ENCODE data around the gene SH3GL1.

The SH3GL1 gene
- total RNA-seq = 32.0 to 36.5 reads per million in 2 donors

GRCh38 chr19:4400135-4400936 is at the start of gene SH3GL1:
Gene SH3GL1, minus strand, starts transcription at chr19:4400547. Its CDS starts 179 bp downstream, at chr19:4400368.
- DNase-seq = peak; percentile 89

DNA sequence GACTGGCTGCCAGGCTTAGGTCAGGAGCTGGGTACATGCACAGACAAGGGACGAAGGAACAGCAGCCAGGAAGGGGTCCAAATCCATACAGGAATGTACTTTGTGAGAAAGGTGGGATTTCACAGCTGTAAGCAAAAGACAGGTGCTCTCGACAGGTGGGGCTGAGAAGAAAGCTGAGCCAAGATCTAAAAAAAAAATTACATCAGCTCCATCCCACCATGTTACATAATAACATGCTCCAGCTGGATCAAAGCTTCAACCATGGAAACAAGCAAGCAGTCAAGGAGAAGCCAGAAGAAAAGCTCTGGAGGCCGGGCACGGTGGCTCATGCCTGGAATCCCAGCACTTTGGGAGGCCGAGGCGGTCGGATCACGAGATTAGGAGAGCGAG is 49.3 kb upstream of the SH3GL1 start:
- no peak for DNase-seq

DNA sequence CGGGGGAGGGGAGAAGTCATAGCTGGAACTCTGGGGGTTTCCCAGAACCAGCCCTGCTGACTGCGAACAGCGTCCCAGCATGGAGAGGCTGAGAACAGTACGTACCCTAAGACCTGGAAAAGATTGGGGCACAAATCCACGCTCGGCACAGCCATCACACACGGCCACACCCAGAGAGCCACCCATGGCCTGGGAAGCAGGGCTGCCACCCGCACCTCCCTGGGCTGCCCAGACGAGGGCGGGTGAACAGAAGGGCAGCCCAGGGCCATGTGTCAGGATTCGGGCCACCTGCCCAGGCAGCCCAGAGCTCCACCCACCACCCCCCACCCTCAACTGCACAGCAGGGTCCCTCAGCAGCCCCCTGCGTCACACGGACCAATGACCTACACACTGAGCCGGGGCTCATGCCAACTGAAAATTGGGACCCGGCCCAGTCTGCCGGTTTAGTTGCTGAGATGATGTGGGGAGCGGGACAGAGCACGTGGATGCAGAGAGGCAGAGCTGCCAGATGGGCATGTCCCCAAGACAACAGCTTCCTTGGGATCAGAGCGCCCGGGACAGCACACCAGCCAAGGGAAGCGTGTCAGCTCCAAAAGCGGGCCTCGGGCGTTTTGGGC is 48.8 kb upstream of the SH3GL1 start:
- DNase-seq = no peak

DNA sequence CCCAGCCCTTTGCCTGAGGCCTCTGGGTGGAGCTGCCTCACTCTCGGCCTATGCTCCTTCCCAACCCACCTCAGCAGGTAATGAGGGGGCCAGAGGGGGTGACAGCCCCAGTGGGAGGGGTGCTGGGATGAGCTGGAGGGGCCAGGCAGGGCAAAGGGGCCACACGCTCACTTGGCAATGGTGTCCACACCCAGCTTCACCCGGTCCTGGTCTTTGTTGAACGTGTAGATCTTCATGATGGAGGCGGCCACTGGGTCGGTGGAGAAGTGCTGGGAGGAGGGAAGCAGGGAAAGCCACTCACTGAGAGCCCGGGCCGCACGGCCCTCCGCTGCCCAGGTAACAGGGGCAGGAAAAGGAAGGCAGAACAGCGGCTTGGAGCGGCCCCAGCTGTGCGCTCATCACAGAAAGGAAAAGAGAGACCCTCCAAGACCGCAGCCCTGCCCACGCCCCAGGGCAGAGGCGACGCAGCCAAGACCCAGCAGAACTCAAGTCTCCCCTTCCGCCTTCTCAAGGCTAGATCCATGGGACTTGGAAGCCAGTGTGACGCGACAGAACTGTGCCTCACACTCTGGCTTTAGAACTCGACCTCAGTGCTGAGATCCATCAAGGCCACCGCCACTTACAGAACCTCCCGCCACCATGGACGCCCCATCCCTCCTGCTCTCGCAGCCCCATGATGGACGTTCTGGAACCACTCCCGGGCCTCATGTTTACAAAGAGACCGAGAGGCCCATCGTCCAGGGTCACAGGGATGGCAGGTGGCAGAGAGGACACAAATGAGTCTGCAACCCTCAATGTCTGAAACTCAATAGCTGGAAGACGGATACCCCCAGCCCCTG is 48.0 kb upstream of the SH3GL1 start:
- no peak for DNase-seq

- no peak for DNase-seq
Measured at GRCh38 chr19:4447327-4448146, 47.2 kb upstream of the SH3GL1 start.

DNA sequence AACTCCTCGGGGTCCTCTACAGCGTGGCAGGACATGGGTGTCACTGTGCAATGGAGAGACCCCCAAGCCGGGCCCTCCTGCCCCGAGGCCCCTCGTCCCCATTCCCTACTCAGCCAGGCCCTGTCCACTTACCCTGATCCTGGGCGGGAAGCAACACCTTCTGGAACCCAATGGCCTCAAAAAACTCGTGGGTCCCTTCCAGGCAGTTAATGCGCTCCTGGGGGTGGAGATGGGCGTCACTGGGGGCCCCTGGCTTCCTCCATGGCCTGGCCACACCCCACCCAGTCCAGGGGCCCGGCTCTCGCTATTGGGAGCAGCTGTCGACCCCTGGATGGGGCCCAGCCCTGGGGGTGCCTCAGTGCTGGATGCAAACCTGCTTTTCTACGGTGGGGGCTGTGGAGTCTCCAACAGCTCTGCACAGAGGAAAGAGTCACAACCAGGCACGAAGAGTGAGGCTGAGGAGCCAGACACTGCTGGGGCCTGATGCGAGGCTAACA is 46.4 kb upstream of the SH3GL1 start:
- no peak for DNase-seq

DNA sequence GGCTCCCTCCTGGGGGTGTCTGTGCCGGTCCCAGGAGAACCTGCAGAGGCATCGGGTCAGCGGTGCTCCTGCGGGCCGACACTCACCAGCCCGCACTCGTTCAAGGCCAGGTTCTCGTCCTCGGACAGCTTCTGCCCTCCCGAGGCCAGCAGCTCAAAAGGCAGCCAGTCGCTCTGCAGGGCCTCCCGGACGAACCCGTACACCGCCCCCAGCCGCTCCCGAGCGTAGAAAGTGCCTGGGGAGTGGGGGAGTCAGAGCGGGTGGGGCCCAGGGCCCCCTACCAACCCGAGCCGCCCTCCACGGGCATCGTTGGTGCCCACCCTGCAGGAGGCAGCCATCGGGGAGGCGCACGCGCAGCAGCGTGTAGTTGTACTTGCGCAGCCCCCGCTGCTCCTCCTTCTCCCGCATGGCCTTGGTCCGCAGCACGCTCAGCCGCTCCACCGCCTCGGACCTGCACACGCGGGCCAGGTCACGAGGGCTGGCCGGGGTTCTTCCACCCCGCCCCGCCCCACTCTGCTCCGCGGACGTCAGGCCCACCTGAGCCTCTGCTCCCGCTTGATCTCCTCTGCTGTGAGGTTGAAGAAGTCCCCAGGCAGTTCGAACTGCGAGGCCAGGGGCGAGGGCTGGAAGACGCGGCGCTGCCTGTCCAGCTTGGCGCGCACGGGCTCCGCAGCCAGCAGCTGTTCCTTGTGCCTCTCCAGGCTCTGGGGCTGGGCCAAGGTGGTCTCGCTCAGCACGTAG is 45.8 kb upstream of the SH3GL1 start:
- no peak for DNase-seq

DNA sequence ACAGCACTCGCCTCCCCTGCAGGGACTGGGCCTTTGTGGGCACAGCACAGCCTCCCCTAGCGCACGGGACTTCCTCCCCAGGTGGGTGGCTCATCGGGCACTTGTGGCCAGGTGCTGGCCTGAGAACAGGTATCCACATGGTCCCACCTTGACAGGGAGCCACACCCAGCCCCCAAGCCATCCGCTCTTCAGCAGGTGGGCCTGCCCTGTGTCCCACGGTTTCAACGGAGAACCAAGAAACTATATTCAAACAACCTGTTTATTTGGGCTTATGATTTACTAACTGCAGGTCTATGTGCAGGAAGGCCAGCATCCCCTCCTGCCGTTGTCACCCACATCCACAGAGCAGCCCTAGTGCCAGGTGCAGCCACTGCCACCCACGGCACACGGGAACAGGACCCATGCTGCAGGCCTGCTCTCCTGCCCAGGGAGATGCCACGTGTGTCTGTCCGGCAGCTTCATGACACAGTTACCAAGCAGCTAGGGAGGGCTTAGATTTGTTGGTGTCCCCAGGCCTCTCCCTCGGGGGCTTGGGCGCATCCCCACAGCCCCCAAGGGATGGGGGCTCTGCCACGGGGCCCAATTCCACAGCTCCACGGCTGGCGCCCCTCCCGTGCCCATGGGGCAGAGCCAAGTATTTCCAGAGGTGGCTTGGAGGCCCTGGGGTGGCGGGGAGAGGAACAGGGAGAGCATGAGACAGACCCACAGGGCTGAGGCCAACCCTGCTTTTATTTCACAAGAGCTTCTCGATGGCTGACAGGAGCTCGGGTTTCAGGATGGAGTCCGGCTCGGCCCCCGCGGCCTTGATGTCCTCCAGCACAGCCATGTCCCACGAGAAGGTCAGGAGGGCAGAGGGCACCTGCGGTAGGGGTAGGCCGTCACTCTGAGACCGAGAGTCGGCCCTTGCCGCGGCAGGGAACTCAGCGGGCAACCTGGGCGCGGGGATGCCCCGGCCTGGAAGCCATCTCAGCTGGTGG is 44.7 kb upstream of the SH3GL1 start:
- DNase-seq = no peak

DNA sequence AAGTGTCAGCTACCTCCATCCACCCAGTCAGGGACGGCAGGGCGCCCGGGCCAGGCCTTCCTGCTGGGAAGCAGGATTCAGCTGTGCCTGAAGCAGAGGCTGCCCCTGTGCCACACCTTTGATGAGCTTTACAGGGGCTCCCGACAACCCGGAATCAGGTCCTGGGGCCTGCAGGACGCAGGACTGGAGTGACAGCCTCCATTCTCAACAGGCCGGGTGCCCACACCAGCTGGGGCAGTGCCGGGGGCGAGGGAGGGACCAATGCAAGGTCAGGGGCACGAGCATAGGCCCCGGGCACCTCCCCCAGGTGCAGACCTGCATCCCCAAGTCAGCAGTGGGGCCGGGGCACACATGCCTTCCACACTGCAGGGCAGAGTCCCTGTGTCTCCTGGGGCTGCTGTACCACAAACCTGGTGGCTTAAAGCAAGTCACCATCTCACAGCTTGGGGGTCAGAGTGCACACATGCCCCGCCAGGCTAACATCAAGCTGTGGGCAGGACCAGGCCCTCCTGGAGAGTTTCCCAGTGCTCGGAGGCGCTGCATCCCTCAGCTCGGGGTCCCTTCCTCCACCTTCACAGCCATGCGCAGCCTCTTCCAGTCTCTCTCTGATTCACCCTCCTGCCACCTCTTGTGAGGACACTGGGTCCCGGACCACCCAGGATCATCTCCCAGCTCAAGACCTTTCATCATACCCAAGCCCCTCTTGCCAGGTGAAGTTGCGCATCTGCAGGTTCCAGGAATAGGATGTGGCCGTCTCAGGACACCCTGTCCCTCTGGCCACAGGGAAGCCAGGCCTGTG is 43.8 kb upstream of the SH3GL1 start:
- DNase-seq = no peak

GRCh38 chr19:4443188-4443587 is 42.8 kb upstream of the SH3GL1 start:
- DNase-seq = no peak

- no peak for DNase-seq
Measured at GRCh38 chr19:4442819-4443146, 42.4 kb upstream of the SH3GL1 start.

DNA sequence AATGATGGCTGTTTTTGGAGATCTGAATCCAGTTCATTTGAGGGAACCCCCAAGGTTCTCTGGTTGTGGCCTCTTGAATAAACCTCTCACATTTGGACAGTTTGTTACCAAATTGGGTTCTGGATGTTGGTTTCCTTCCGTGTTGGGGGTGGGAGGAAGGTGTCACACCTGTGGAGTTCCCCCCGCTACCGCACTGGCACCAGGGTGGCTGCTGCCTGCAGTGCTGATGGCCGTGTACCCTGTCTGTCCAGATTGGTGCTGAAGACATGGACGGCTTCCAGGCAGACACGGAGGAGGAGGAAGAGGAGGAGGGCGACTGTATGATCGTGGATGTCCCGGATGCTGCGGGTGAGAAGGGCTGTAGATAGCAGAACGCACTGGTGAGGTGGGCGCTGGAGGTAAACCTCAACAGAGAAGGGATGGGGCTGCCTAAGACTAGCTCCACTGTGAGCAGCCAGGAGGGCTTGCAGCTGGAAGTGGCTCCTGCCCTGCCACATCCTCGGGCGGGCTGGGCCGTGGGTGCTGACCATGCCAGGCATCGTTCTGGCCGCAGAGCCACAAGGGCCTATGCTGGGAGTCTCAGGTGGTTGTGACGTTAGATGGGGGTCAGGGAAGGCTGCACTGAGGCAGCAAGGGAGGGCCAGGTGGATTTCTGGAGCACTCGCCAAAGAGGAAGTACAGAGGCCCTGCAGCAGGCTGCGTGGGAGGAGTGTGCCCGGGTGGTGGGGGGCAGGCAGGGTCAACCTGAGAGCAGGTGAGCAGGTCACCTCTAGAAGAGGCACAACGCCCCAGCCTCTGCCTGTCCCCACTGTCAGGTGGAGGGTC is 41.9 kb upstream of the SH3GL1 start:
- no peak for DNase-seq

- no peak for DNase-seq
Measured at GRCh38 chr19:4439243-4439642, 38.9 kb upstream of the SH3GL1 start.

- DNase-seq = no peak
Measured at GRCh38 chr19:4437103-4437502, 36.8 kb upstream of the SH3GL1 start.

GRCh38 chr19:4436231-4436630 is 35.9 kb upstream of the SH3GL1 start:
- DNase-seq = no peak

DNA sequence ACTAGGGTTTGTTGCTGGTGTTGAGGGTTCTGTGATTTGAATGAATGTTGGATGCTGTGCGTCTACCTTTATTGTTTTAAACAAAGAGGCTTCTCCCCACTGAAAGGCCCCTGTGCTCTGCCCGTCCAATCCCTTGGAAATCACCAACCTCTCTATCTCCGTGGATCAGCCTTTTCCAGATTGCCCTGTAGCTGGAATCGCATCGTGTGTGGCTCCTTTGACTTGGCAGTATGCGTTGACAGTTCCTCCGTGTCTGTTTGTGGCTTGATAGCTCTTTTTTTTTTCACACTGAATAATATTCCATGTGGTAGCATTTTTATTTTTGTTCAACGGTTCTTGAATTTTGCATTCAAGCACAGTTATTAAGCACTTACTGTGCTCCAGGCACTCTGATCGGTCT is 34.0 kb upstream of the SH3GL1 start:
- no peak for DNase-seq

DNA sequence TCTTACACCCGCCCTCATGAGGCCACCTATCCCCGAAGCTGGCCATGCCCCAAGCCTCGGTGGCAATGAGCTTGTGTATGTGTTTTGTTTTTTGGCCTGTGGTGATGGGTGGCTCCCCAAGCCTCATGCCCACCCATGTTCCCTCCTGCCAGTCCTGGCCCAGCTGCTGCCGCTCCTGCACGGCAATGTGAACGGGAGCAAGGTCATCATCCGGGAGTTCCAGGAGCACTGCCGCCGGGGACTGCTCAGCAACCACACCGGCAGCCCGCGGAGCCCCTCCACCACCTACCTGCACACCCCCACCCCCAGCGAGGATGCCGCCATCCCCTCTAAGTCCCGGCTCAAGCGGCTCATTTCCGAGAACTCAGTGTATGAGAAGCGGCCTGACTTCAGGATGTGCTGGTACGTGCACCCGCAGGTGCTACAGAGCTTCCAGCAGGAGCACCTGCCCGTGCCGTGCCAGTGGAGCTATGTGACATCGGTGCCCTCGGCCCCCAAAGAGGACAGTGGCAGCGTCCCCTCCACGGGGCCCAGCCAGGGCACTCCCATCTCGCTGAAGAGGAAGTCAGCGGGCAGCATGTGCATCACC is 32.7 kb upstream of the SH3GL1 start:
- no peak for DNase-seq
